Measurements from ENCODE around the gene IFIT1. TPM values are rescaled to one million over a fixed set of nuclear protein-coding genes. Genes with fewer than 3 reads are reported as not detected.
"Not testable (repeated sequence)": the region's sequence is repeated elsewhere in the genome, so short reads cannot be mapped to it uniquely, and the experiment has no call there.

Gene IFIT1
- total RNA-seq, 1 donor from 2014 or later: 20.4 TPM

GRCh38 chr10:89428877-89429276 lies 36.5 kb downstream of the IFIT1 start:
- Mint-ChIP-seq H3K4me3 (ENCODE audit: unreplicated experiment) (no peak overlapping the region), H3K4me1 (ENCODE audit: unreplicated experiment) (peaks cover 34% of the 10 kb centered on the region), H3K27me3 (ENCODE audit: unreplicated experiment) (no peaks in the 10 kb centered on the region), H3K27ac (ENCODE audit: unreplicated experiment) (no peak overlapping the region), H3K9me3 (ENCODE audit: unreplicated experiment) (no peaks in the 10 kb centered on the region), H3K36me3 (ENCODE audit: unreplicated experiment) (peaks cover 1% of the 10 kb centered on the region)
- DNase-seq (ENCODE audit: extremely low spot score, unreplicated experiment): no peak
- TF ChIP-seq CTCF (IDR thresholded peaks at IDR 0.05): no peak

DNA sequence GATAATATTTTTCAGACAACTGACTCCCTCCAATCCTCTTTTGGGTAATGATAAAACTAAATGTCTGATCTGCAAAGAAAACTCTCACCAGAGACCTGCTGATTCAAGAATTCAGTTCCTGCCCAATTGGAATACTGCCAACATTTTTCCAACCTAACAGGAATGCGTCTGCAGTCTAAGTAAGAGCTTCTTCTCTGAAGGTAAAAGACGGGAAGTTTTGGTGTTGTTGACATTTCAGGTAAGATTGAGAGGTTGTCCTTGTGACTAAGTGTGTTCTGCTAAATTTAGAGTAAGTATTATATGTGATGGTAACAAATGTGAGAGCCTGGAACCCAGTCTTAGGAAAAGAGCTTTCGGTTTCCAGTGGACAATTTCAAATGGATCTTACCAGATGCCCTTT lies 39.6 kb downstream of the IFIT1 start:
- DNase-seq (ENCODE audit: extremely low spot score, unreplicated experiment): no peak
- Mint-ChIP-seq H3K4me3 (ENCODE audit: unreplicated experiment) (no peak overlapping the region), H3K36me3 (ENCODE audit: unreplicated experiment) (peaks cover 5% of the 10 kb centered on the region), H3K27ac (ENCODE audit: unreplicated experiment) (peak overlapping the region; percentile 60), H3K9me3 (ENCODE audit: unreplicated experiment) (no peaks in the 10 kb centered on the region), H3K27me3 (ENCODE audit: unreplicated experiment) (no peaks in the 10 kb centered on the region), H3K4me1 (ENCODE audit: unreplicated experiment) (peaks cover 27% of the 10 kb centered on the region)
- TF ChIP-seq CTCF (IDR thresholded peaks at IDR 0.05): no peak

DNA sequence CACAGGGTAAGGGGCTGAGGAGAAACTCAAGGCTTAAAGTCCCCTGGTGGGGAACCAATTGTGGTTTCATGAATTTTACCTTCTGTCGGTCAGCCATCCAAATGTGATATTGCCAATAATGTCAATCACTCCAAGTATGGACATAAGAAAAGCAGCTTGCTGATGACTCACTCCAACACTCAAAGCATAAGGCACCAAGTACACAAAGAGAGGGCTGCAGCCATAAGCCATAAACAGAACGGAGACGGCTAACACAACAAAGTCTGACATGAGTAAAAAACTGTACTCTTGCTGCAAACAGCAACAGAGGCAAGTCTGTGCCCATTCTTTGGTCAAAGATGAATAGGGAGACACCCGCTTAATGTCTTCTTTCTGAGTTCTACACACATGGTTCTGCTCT lies 46.1 kb downstream of the IFIT1 start:
- DNase-seq (ENCODE audit: extremely low spot score, unreplicated experiment): no peak
- Mint-ChIP-seq H3K4me1 (ENCODE audit: unreplicated experiment) (no peaks in the 10 kb centered on the region), H3K36me3 (ENCODE audit: unreplicated experiment) (peaks cover 8% of the 10 kb centered on the region), H3K27me3 (ENCODE audit: unreplicated experiment) (no peaks in the 10 kb centered on the region), H3K4me3 (ENCODE audit: unreplicated experiment) (no peak overlapping the region), H3K9me3 (ENCODE audit: unreplicated experiment) (no peaks in the 10 kb centered on the region), H3K27ac (ENCODE audit: unreplicated experiment) (no peak overlapping the region)
- TF ChIP-seq CTCF (IDR thresholded peaks at IDR 0.05): no peak

- Mint-ChIP-seq H3K9me3 (ENCODE audit: unreplicated experiment) (no peaks in the 10 kb centered on the region), H3K4me1 (ENCODE audit: unreplicated experiment) (no peaks in the 10 kb centered on the region), H3K4me3 (ENCODE audit: unreplicated experiment) (no peak overlapping the region), H3K36me3 (ENCODE audit: unreplicated experiment) (peaks cover 8% of the 10 kb centered on the region), H3K27ac (ENCODE audit: unreplicated experiment) (no peak overlapping the region), H3K27me3 (ENCODE audit: unreplicated experiment) (no peaks in the 10 kb centered on the region)
- no peak for TF ChIP-seq CTCF (IDR thresholded peaks at IDR 0.05)
- no peak for DNase-seq (ENCODE audit: extremely low spot score, unreplicated experiment)
Measured at GRCh38 chr10:89440226-89441009, 48.0 kb downstream of the IFIT1 start.

DNA sequence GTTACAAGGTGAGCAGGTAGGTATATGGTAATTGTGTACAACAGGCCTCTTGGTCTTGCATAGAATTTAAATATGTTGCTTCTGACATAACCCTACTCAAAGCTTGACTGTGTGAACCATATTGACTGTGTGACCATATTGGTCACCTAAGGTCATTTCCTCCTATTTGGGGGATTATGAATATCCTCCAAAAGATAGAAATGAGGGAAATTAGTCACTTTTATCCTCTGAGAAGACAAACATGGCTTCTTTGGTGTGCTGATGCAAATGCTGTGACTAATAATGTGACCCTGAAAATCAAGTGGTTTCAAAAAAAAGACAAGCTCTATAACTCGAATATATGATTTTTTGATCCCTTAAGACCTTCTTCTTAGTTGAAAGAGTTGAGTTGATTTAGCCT lies 49.9 kb downstream of the IFIT1 start:
- no peak for TF ChIP-seq CTCF (IDR thresholded peaks at IDR 0.05)
- Mint-ChIP-seq H3K4me3 (ENCODE audit: unreplicated experiment) (no peak overlapping the region), H3K27ac (ENCODE audit: unreplicated experiment) (no peak overlapping the region), H3K4me1 (ENCODE audit: unreplicated experiment) (no peaks in the 10 kb centered on the region), H3K27me3 (ENCODE audit: unreplicated experiment) (no peaks in the 10 kb centered on the region), H3K36me3 (ENCODE audit: unreplicated experiment) (peaks cover 8% of the 10 kb centered on the region), H3K9me3 (ENCODE audit: unreplicated experiment) (peaks cover 9% of the 10 kb centered on the region)
- no peak for DNase-seq (ENCODE audit: extremely low spot score, unreplicated experiment)

- DNase-seq (ENCODE audit: extremely low spot score, unreplicated experiment); H3K4me1 Mint-ChIP-seq (ENCODE audit: unreplicated experiment); H3K27me3 Mint-ChIP-seq (ENCODE audit: unreplicated experiment); H3K4me3 Mint-ChIP-seq (ENCODE audit: unreplicated experiment); H3K27ac Mint-ChIP-seq (ENCODE audit: unreplicated experiment); H3K36me3 Mint-ChIP-seq (ENCODE audit: unreplicated experiment): not testable (repeated sequence)
- peaks cover 12% of the 10 kb centered on the region for H3K9me3 Mint-ChIP-seq (ENCODE audit: unreplicated experiment)
Measured at GRCh38 chr10:89444819-89445218, 52.4 kb downstream of the IFIT1 start.
